GM12878 (cell line): ENCODE results near the gene CDC42EP3. TPM values are rescaled to one million over a fixed set of nuclear protein-coding genes. Genes with fewer than 3 reads are reported as not detected.
A peak's percentile ranks its signal among the peaks of the same experiment; 100 is the strongest.

Source experiments
- ATAC-seq: fragments of 200-7000 bp; cut with Tn5 transposase; 3 replicates; pipeline ENCODE4 v1.9.1; 2020; ENCODE audit warnings: mild to moderate bottlenecking, moderate library complexity
- BruUV-seq: library from RNA; stranded (reverse); fragments of 400-500 nt; replicated peaks from 2 replicates; lab custom pipeline; 2021; lab: Mats Ljungman, UMichigan
- CTCF ChIA-PET: fragments of 300-600 bp; sonication (Branson Sonifier 250); formaldehyde crosslinking; extraction: SDS; loops from one replicate; lab custom pipeline; 2021; ENCODE audit warnings: inconsistent platforms; lab: Yijun Ruan, JAX
- POLR2A ChIA-PET: fragments of 350-600 bp; formaldehyde crosslinking; extraction: SDS; loops from one replicate; lab custom pipeline; 2021; ENCODE audit warnings: inconsistent platforms; lab: Charles Lee
- RAD21 ChIA-PET: fragments of 300-600 bp; sonication (Branson Sonifier 250); formaldehyde crosslinking; loops from one replicate; lab custom pipeline; 2023; ENCODE audit warnings: antibody characterized with exemption; ENCODE audit not compliant: unreplicated experiment; lab: Charles Lee
- SMC1A ChIA-PET: fragments of 300-600 bp; sonication (Branson Sonifier 250); formaldehyde crosslinking; loops from one replicate; lab custom pipeline; 2023; ENCODE audit not compliant: unreplicated experiment, uncharacterized antibody; lab: Charles Lee
- DNase-seq: peaks from one replicate; pipeline ENCODE4 v3.0.0-alpha.2; 2011; ENCODE audit warnings: low read depth, low spot score
- FAIRE-seq: peaks from 3 replicates; lab custom pipeline; 2011; peaks lifted over from hg19 to GRCh38; lab: Jason Lieb, UNC
- H2AFZ ChIP-seq: 2 replicates; pipeline ENCODE4 v1.6.0; 2011; ENCODE audit warnings: low read depth, low read length, control low read depth; ENCODE audit not compliant: control insufficient read depth
- H3K27ac ChIP-seq: 2 replicates; pipeline ENCODE4 v1.5.1; 2011; ENCODE audit warnings: control low read depth; ENCODE audit not compliant: control insufficient read depth, insufficient read depth
- H3K27me3 ChIP-seq, 2 experiments: replicated peaks in 1 of 2; 2 replicates each; pipeline versions ENCODE4 v1.6.0 to v1.6.1; 2011; ENCODE audit warnings: low read length in 1 of 2; ENCODE audit not compliant: control insufficient read depth in 2 of 2, insufficient read depth in 2 of 2
- H3K36me3 ChIP-seq, 2 experiments: 2 replicates each; pipeline ENCODE4 v1.5.1; 2011; ENCODE audit warnings: low read length in 1 of 2; ENCODE audit not compliant: control insufficient read depth in 2 of 2, insufficient read depth in 2 of 2
- H3K4me1 ChIP-seq: 2 replicates; pipeline ENCODE4 v1.6.1; 2011; ENCODE audit warnings: mild to moderate bottlenecking, low read length, moderate library complexity, mixed read lengths; ENCODE audit not compliant: control insufficient read depth, insufficient read depth
- H3K4me2 ChIP-seq: 2 replicates; pipeline ENCODE4 v1.6.0; 2011; ENCODE audit warnings: control low read depth; ENCODE audit not compliant: control insufficient read depth, insufficient read depth
- H3K4me3 ChIP-seq: fragments of 200-600 bp; sonication (generic); 2 replicates; pipeline ENCODE4 v1.5.1; 2016
- H3K79me2 ChIP-seq: 2 replicates; pipeline ENCODE4 v1.6.0; 2011; ENCODE audit warnings: low read length; ENCODE audit not compliant: control insufficient read depth, insufficient read depth
- H3K9ac ChIP-seq: 2 replicates; pipeline ENCODE4 v1.8.0; 2011; ENCODE audit warnings: low read length, control low read depth, mixed read lengths; ENCODE audit not compliant: control insufficient read depth, insufficient read depth
- H3K9me3 ChIP-seq: replicated peaks from 3 replicates; pipeline ENCODE4 v1.5.1; 2011; ENCODE audit warnings: mild to moderate bottlenecking, low read length; ENCODE audit not compliant: control insufficient read depth, insufficient read depth
- H4K20me1 ChIP-seq: 2 replicates; pipeline ENCODE4 v1.6.0; 2011; ENCODE audit not compliant: control insufficient read depth, insufficient read depth
- BCL11A ChIP-seq: IDR thresholded peaks from 2 replicates; pipeline ENCODE4 v1.6.1; 2011; ENCODE audit warnings: low read depth, low read length
- EGR1 ChIP-seq, 2 experiments: IDR thresholded peaks; 1 replicate in 1 of 2; 2 replicates in 1 of 2; pipeline ENCODE4 v1.6.1; 2011 to 2012; ENCODE audit warnings: low read depth in 2 of 2, low read length in 2 of 2, borderline replicate concordance in 1 of 2, mild to moderate bottlenecking in 1 of 2, moderate library complexity in 1 of 2
- JUND ChIP-seq: IDR thresholded peaks from 2 replicates; pipeline ENCODE4 v1.6.1; 2012; ENCODE audit warnings: low read depth, mild to moderate bottlenecking, low read length, improper control_type of control experiment, moderate library complexity
- POLR2AphosphoS2 ChIP-seq: IDR thresholded peaks from 2 replicates; pipeline ENCODE4 v1.6.1; 2011; ENCODE audit warnings: low read depth, mild to moderate bottlenecking, low read length, improper control_type of control experiment, moderate library complexity
- RAD51 ChIP-seq: fragments of 450-650 bp; IDR thresholded peaks from 2 replicates; pipeline ENCODE4 v1.6.1; 2016; ENCODE audit warnings: moderate library complexity, mild to moderate bottlenecking, inconsistent platforms
- SIX5 ChIP-seq: IDR thresholded peaks from 2 replicates; pipeline ENCODE4 v1.6.1; 2011; ENCODE audit warnings: mild to moderate bottlenecking, low read depth, low read length, moderate library complexity; ENCODE audit not compliant: severe bottlenecking
- SREBF1 ChIP-seq: IDR thresholded peaks from 2 replicates; pipeline ENCODE4 v1.6.1; 2012; ENCODE audit warnings: mild to moderate bottlenecking, low read length
- WGBS: methylation state at CpG from one replicate; pipeline ENCODE4 v1.1.6; 2016; ENCODE audit warnings: low lambda C conversion rate; ENCODE audit not compliant: insufficient replicate concordance, insufficient coverage; ENCODE audit errors: missing lambda C conversion rate; 5-methylcytosine and 5-hydroxymethylcytosine counted together
- in situ Hi-C: fragments of 300-500 bp; cut with MboI; formaldehyde crosslinking; loops from 9 replicates; pipeline ENCODE4 v1.14.3; 2018; ENCODE audit warnings: mixed read lengths
- intact Hi-C: fragments of 100-400 bp; cut with micrococcal nuclease; formaldehyde crosslinking; loops from one replicate; pipeline ENCODE4 v1.14.2; 2022; ENCODE audit not compliant: unreplicated experiment
- polyA plus RNA-seq, 11 experiments: library from polyadenylated mRNA; depleted of rRNA in 4 of 11; unstranded in 6 of 11; stranded (reverse) in 5 of 11; fragments of >200 nt; fragmentation: Nextera tagmentation in 4 of 11; fragmentation: Illumina TruSeq in 1 of 11; extraction: Ambion mirVana in 4 of 11; extraction: Trizol in 1 of 11; gene quantifications; 1 replicate in 1 of 11; 2 replicates in 10 of 11; pipeline versions ENCODE4 v1.2.1 to v1.2.3, GENCODE V29; 2011 to 2016; ENCODE audit warnings: inconsistent platforms in 2 of 11, missing spikeins in 2 of 11, low read depth in 1 of 11
- total RNA-seq, 4 experiments: library from RNA; depleted of rRNA in 3 of 4; stranded (reverse); fragments of >200 nt in 3 of 4; fragmentation: Illumina TruSeq in 1 of 4; extraction: Trizol in 1 of 4; gene quantifications; 2 replicates each; pipeline versions ENCODE4 v1.2.1 to v1.2.3, GENCODE V29; 2013 to 2021
- TF ChIP-seq, protein P1 (sequence below): fragments of 450-650 bp; IDR thresholded peaks from 2 replicates; pipeline ENCODE4 v1.6.1; 2016; ENCODE audit warnings: mild to moderate bottlenecking
- TF ChIP-seq, protein P2 (sequence below): fragments of 450-650 bp; formaldehyde crosslinking; IDR thresholded peaks from 2 replicates; pipeline ENCODE4 v1.5.0; 2022; ENCODE audit warnings: mild to moderate bottlenecking, missing genetic modification characterization
- TF ChIP-seq, protein P3 (sequence below): IDR thresholded peaks from 2 replicates; pipeline ENCODE4 v1.6.1; 2012; ENCODE audit warnings: low read length, inconsistent platforms

The CDC42EP3 gene
- total and polyA plus RNA-seq, 10 of the 15 experiments (the other 5 are each of a cell fraction or from before 2014, with no cell fraction given), result 11.8 to 86.9 (median 52.9) TPM

DNA sequence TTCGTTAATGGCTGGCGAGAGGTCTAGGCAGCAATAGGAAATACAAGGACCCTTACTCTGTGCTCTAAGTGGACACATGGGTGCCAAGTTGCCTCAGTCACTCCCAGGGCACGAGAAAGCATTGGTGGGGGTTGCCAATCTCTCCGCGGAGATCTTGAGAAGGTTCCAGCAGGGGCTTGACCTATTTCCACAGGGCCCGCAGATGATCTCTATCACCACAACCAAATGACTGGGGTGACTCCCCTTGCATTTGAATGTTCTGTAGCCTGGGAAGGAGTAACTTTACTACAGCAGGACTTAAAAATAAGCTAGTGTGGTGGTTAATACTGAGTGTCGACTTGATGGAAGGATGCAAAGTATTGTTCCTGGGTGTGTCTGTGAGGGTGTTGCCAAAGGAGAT, 8.1 kb downstream of the CDC42EP3 start:
- Histone ChIP-seq H2AFZ (no peak overlapping the region), H3K27ac (no peak overlapping the region), H3K36me3 (peaks cover 4 to 35% of the 10 kb centered on the region in 2 experiments; a peak in 3 of 4 replicates), H3K4me1 (peaks cover 6% of the 10 kb centered on the region; the same call in 1 of the 2 replicates), H4K20me1 (0 out of 2 replicates have a peak, but pooled peaks cover 3% of the 10 kb centered on the region), H3K4me2 (no peak overlapping the region; the same call in 1 of the 2 replicates), H3K9me3 (no peaks in the 10 kb centered on the region), H3K9ac (no peak overlapping the region), H3K79me2 (peaks cover 98% of the 10 kb centered on the region), H3K4me3 (no peak overlapping the region), H3K27me3 (no peaks in the 10 kb centered on the region)
- ChIA-PET SMC1A (interaction anchor here (1.6 to 14.0 kb wide), 3 partner anchors 8 to 249 kb away, joined by 5 to 246 read pairs (median 96); no protein-coding TSS in a partner anchor), POLR2A (interaction anchor here (0.6 to 9.9 kb wide), 2 partner anchors 7 to 20 kb away, joined by 3 to 171 read pairs; no protein-coding TSS in a partner anchor), RAD21 (no interaction called here), CTCF (no interaction called here)
- ATAC-seq, result no peak
- in situ Hi-C loops, result no loop called here
- TF ChIP-seq SREBF1, result no peak
- TF ChIP-seq SIX5, result no peak
- TF ChIP-seq POLR2AphosphoS2, result peak; percentile 61; the same call in 1 of the 2 replicates
- TF ChIP-seq RAD51, result no peak
- WGBS, result 88% methylated on average over 7 of the region's 7 CpGs
- intact Hi-C loops, result no loop called here
- no peak for DNase-seq
- BruUV-seq, result no TSS peak
- no peak for FAIRE-seq

DNA sequence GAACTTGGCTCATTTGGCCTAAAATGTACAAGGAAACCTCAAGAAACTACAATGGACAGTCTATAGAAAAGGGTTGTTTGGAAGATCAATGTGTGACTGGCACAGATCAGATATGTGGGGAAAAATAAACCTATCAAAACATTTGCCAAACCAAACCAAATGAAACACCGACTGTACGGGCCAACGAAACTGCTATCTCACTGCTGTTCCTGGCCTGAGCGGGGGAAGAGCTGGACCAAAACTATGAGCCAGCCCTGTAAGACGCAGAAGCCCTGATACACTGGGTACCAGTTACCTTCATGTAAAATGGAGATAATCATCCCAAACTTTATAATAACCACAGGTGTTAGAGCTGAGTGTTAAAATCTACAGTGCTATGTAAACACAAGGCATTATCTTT, 11.7 kb downstream of the CDC42EP3 start:
- 98% methylated on average over 5 of the region's 5 CpGs for WGBS
- peaks cover 95% of the 10 kb centered on the region for H3K79me2 ChIP-seq
- H3K4me3 ChIP-seq, result no peak overlapping the region
- in situ Hi-C loops, result no loop called here
- SMC1A ChIA-PET, result interaction anchor here (0.7 to 9.6 kb wide), 5 partner anchors 11 to 168 kb away, joined by 3 to 246 read pairs (median 3); partner anchors contain the start of gene CDC42EP3
- no TSS peak for BruUV-seq
- H3K4me1 ChIP-seq, result peaks cover 29% of the 10 kb centered on the region
- POLR2A ChIA-PET, result interaction anchor here (0.5 to 8.8 kb wide), 4 partner anchors 8 to 196 kb away, joined by 3 to 171 read pairs (median 85); partner anchors contain the start of gene CDC42EP3
- peaks cover 3 to 25% of the 10 kb centered on the region in 2 experiments; a peak in 3 of 4 replicates for H3K36me3 ChIP-seq
- CTCF ChIA-PET, result interaction anchor here (0.9 to 1.6 kb wide), 2 partner anchors 10 to 218 kb away, joined by 3 to 5 read pairs; no protein-coding TSS in a partner anchor
- RAD21 ChIA-PET, result interaction anchor here (0.9 to 1.4 kb wide), 2 partner anchors 7 to 11 kb away, joined by 3 to 4 read pairs; no protein-coding TSS in a partner anchor
- H3K4me2 ChIP-seq, result 0 out of 2 replicates have a peak overlapping the region, but pooled peaks have one; percentile 26
- H3K9ac ChIP-seq, result no peak overlapping the region
- FAIRE-seq, result no peak
- no peaks in the 10 kb centered on the region for H3K27me3 ChIP-seq
- no peak for DNase-seq
- no peak overlapping the region for H2AFZ ChIP-seq
- no peak overlapping the region for H3K27ac ChIP-seq
- intact Hi-C loops, result no loop called here
- H4K20me1 ChIP-seq, result no peaks in the 10 kb centered on the region
- H3K9me3 ChIP-seq, result no peaks in the 10 kb centered on the region
- ATAC-seq, result no peak
- TF ChIP-seq, protein P1, sequence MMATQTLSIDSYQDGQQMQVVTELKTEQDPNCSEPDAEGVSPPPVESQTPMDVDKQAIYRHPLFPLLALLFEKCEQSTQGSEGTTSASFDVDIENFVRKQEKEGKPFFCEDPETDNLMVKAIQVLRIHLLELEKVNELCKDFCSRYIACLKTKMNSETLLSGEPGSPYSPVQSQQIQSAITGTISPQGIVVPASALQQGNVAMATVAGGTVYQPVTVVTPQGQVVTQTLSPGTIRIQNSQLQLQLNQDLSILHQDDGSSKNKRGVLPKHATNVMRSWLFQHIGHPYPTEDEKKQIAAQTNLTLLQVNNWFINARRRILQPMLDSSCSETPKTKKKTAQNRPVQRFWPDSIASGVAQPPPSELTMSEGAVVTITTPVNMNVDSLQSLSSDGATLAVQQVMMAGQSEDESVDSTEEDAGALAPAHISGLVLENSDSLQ, result no peak
- TF ChIP-seq EGR1 (IDR thresholded peaks at IDR 0.05; ENCODE audit: borderline replicate concordance in 1 of 2, low read depth in 2 of 2, low read length in 2 of 2), result no peak
- TF ChIP-seq, protein P2, sequence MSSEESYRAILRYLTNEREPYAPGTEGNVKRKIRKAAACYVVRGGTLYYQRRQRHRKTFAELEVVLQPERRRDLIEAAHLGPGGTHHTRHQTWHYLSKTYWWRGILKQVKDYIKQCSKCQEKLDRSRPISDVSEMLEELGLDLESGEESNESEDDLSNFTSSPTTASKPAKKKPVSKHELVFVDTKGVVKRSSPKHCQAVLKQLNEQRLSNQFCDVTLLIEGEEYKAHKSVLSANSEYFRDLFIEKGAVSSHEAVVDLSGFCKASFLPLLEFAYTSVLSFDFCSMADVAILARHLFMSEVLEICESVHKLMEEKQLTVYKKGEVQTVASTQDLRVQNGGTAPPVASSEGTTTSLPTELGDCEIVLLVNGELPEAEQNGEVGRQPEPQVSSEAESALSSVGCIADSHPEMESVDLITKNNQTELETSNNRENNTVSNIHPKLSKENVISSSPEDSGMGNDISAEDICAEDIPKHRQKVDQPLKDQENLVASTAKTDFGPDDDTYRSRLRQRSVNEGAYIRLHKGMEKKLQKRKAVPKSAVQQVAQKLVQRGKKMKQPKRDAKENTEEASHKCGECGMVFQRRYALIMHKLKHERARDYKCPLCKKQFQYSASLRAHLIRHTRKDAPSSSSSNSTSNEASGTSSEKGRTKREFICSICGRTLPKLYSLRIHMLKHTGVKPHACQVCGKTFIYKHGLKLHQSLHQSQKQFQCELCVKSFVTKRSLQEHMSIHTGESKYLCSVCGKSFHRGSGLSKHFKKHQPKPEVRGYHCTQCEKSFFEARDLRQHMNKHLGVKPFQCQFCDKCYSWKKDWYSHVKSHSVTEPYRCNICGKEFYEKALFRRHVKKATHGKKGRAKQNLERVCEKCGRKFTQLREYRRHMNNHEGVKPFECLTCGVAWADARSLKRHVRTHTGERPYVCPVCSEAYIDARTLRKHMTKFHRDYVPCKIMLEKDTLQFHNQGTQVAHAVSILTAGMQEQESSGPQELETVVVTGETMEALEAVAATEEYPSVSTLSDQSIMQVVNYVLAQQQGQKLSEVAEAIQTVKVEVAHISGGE, result no peak
- TF ChIP-seq JUND, result no peak
- TF ChIP-seq SIX5, result no peak
- no peak for TF ChIP-seq BCL11A
- TF ChIP-seq, protein P3, sequence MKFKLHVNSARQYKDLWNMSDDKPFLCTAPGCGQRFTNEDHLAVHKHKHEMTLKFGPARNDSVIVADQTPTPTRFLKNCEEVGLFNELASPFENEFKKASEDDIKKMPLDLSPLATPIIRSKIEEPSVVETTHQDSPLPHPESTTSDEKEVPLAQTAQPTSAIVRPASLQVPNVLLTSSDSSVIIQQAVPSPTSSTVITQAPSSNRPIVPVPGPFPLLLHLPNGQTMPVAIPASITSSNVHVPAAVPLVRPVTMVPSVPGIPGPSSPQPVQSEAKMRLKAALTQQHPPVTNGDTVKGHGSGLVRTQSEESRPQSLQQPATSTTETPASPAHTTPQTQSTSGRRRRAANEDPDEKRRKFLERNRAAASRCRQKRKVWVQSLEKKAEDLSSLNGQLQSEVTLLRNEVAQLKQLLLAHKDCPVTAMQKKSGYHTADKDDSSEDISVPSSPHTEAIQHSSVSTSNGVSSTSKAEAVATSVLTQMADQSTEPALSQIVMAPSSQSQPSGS, result no peak
